Uterus (tissue), 2 donors: Measurements from ENCODE around the gene PEAK1.

Source experiments
- POLR2A ChIP-seq, 2 donors: fragments of 450-650 bp; IDR thresholded peaks; one replicate each; pipeline ENCODE4 v1.6.1; 2016; ENCODE audit warnings: antibody characterized with exemption in 2 of 2, mild to moderate bottlenecking in 1 of 2, moderate library complexity in 1 of 2
- TF ChIP-seq, protein P1 (sequence below), 4 experiments: fragments of 200-600 bp in 2 of 4; fragments of 450-650 bp in 2 of 4; sonication (generic) in 2 of 4; IDR thresholded peaks; one replicate each; pipeline ENCODE4 v1.5.1; 2016 to 2019; ENCODE audit warnings: antibody characterized with exemption in 4 of 4, mild to moderate bottlenecking in 2 of 4, moderate library complexity in 1 of 4

DNA sequence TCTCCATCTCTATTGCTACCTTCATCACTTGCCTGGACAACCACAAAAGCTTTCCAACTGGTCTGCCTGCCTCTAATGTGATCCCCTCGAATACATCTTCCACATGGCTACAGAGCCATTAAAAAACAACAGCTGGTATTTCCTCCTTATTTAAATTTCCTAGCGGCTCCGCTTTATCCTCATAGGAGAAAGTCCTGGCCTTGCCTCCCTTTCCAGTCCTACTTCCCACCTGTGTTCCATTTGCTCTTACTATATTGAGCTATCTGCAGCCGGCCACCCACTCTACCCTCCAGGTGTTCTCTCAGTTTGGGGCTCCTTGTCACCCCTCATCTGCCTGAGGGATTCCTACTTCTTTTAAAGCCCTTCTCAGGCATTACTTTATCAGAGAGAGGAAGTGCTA is 299.3 kb downstream of the PEAK1 start:
- TF ChIP-seq POLR2A (IDR thresholded peaks at IDR 0.05): no peak
- TF ChIP-seq, protein P1, sequence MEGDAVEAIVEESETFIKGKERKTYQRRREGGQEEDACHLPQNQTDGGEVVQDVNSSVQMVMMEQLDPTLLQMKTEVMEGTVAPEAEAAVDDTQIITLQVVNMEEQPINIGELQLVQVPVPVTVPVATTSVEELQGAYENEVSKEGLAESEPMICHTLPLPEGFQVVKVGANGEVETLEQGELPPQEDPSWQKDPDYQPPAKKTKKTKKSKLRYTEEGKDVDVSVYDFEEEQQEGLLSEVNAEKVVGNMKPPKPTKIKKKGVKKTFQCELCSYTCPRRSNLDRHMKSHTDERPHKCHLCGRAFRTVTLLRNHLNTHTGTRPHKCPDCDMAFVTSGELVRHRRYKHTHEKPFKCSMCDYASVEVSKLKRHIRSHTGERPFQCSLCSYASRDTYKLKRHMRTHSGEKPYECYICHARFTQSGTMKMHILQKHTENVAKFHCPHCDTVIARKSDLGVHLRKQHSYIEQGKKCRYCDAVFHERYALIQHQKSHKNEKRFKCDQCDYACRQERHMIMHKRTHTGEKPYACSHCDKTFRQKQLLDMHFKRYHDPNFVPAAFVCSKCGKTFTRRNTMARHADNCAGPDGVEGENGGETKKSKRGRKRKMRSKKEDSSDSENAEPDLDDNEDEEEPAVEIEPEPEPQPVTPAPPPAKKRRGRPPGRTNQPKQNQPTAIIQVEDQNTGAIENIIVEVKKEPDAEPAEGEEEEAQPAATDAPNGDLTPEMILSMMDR (IDR thresholded peaks at IDR 0.05): no peak
